H1 (cell line): ENCODE data around the gene POLN. TPM values are rescaled to one million over a fixed set of nuclear protein-coding genes. Genes with fewer than 3 reads are reported as not detected.

Experiments
- CTCF ChIA-PET: fragments of 300-600 bp; sonication (Branson Sonifier 250); formaldehyde crosslinking; loops from one replicate; lab custom pipeline; 2021; ENCODE audit not compliant: partially characterized antibody; lab: Charles Lee
- POLR2A ChIA-PET: fragments of 300-600 bp; sonication (Branson Sonifier 250); formaldehyde crosslinking; loops from one replicate; lab custom pipeline; 2021; ENCODE audit warnings: inconsistent platforms; ENCODE audit not compliant: partially characterized antibody; lab: Charles Lee
- DNase-seq, 2 experiments: peaks; one replicate each; pipeline versions ENCODE4 v3.0.0 to v3.0.0-alpha.2; 2010 to 2022; ENCODE audit warnings: low spot score in 2 of 2, low read depth in 1 of 2, mixed read lengths in 1 of 2
- FAIRE-seq: peaks from 2 replicates; lab custom pipeline; 2011; peaks lifted over from hg19 to GRCh38; lab: Jason Lieb, UNC
- H2AFZ ChIP-seq: 2 replicates; pipeline ENCODE4 v1.8.1; 2012; ENCODE audit warnings: low read length, inconsistent platforms
- H2AK5ac ChIP-seq: 2 replicates; pipeline ENCODE4 v1.6.1; 2013; ENCODE audit warnings: low read depth, low read length
- H2BK120ac ChIP-seq: replicated peaks from 2 replicates; pipeline ENCODE3; 2013; ENCODE audit warnings: low read depth, low read length, inconsistent platforms
- H2BK12ac ChIP-seq: 2 replicates; pipeline ENCODE4 v1.6.1; 2013; ENCODE audit warnings: low read depth, low read length
- H2BK15ac ChIP-seq: 2 replicates; pipeline ENCODE4 v1.6.1; 2013; ENCODE audit warnings: low read length
- H2BK20ac ChIP-seq: 2 replicates; pipeline ENCODE4 v1.6.1; 2013; ENCODE audit warnings: low read length
- H2BK5ac ChIP-seq: 2 replicates; pipeline ENCODE4 v1.6.1; 2013; ENCODE audit warnings: low read depth, low read length
- H3K14ac ChIP-seq: 2 replicates; pipeline ENCODE4 v1.6.1; 2013; ENCODE audit warnings: inconsistent platforms; ENCODE audit not compliant: insufficient read length
- H3K18ac ChIP-seq: 2 replicates; pipeline ENCODE4 v1.6.1; 2013; ENCODE audit warnings: low read length; ENCODE audit errors: extremely low read depth
- H3K23ac ChIP-seq: 2 replicates; pipeline ENCODE4 v1.6.1; 2013; ENCODE audit warnings: inconsistent platforms; ENCODE audit not compliant: insufficient read length
- H3K23me2 ChIP-seq: 2 replicates; pipeline ENCODE4 v1.6.1; 2013; ENCODE audit warnings: low read depth, low read length
- H3K27ac ChIP-seq: 2 replicates; pipeline ENCODE4 v1.6.1; 2011; ENCODE audit warnings: low read depth, low read length, inconsistent platforms
- H3K27me3 ChIP-seq, 4 experiments: replicated peaks in 1 of 4; 1 replicate in 1 of 4; 2 replicates in 3 of 4; pipeline versions ENCODE4 v1.6.1 to v1.8.1; 2011 to 2013; ENCODE audit warnings: low read length in 3 of 4, mild to moderate bottlenecking in 3 of 4, inconsistent platforms in 2 of 4, mixed read lengths in 2 of 4, moderate library complexity in 1 of 4; ENCODE audit not compliant: control insufficient read depth in 3 of 4, insufficient read depth in 3 of 4; ENCODE audit errors: extremely low read depth in 1 of 4
- H3K36me3 ChIP-seq, 4 experiments: 2 replicates each; pipeline versions ENCODE4 v1.6.1 to v1.8.1; 2011 to 2013; ENCODE audit warnings: mild to moderate bottlenecking in 4 of 4, low read length in 3 of 4, moderate library complexity in 2 of 4, control low read depth in 1 of 4, inconsistent platforms in 1 of 4; ENCODE audit not compliant: insufficient read depth in 4 of 4, control insufficient read depth in 2 of 4
- H3K4ac ChIP-seq: replicated peaks from 2 replicates; pipeline ENCODE3; 2013; ENCODE audit warnings: low read length, low read depth, mixed read lengths, inconsistent platforms; ENCODE audit not compliant: insufficient read length
- H3K4me1 ChIP-seq, 4 experiments: replicated peaks in 1 of 4; 1 replicate in 1 of 4; 2 replicates in 3 of 4; pipeline versions ENCODE4 v1.6.1 to v1.8.1; 2011 to 2013; ENCODE audit warnings: low read length in 3 of 4, inconsistent platforms in 2 of 4, mixed read lengths in 1 of 4; ENCODE audit not compliant: insufficient read depth in 4 of 4, control insufficient read depth in 3 of 4
- H3K4me2 ChIP-seq, 2 experiments: 2 replicates each; pipeline versions ENCODE4 v1.6.1 to v1.8.1; 2011 to 2013; ENCODE audit warnings: low read depth in 2 of 2, low read length in 2 of 2, control low read depth in 1 of 2, inconsistent platforms in 1 of 2, mild to moderate bottlenecking in 1 of 2; ENCODE audit not compliant: insufficient read depth in 1 of 2
- H3K4me3 ChIP-seq, 4 experiments: fragments of 200-600, 300-600 bp in 1 of 4; sonication (generic), shearing (Covaris generic), sonication (Bioruptor Twin) in 1 of 4; 2 replicates each; pipeline versions ENCODE4 v1.5.1 to v1.8.1; 2011 to 2016; ENCODE audit warnings: low read length in 4 of 4, low read depth in 3 of 4, control low read depth in 2 of 4, inconsistent platforms in 2 of 4, mild to moderate bottlenecking in 2 of 4, mixed read lengths in 1 of 4, moderate library complexity in 1 of 4; ENCODE audit not compliant: insufficient read depth in 2 of 4; ENCODE audit errors: extremely low read depth in 1 of 4
- H3K56ac ChIP-seq: replicated peaks from 2 replicates; pipeline ENCODE3; 2013; ENCODE audit warnings: low read depth, mild to moderate bottlenecking, mixed read lengths, low read length, inconsistent platforms; ENCODE audit not compliant: insufficient read length
- H3K79me1 ChIP-seq: 2 replicates; pipeline ENCODE4 v1.6.1; 2013; ENCODE audit warnings: low read depth, low read length, control low read depth
- H3K79me2 ChIP-seq, 2 experiments: 2 replicates each; pipeline versions ENCODE4 v1.6.1 to v1.8.1; 2012 to 2013; ENCODE audit warnings: low read length in 2 of 2, mild to moderate bottlenecking in 2 of 2, inconsistent platforms in 1 of 2; ENCODE audit not compliant: insufficient read depth in 2 of 2, control insufficient read depth in 1 of 2
- H3K9ac ChIP-seq, 4 experiments: replicated peaks in 1 of 4; 1 replicate in 1 of 4; 2 replicates in 3 of 4; pipeline versions ENCODE4 v1.6.1 to v1.8.1; 2011 to 2013; ENCODE audit warnings: low read depth in 3 of 4, low read length in 3 of 4, control low read depth in 2 of 4, mild to moderate bottlenecking in 2 of 4, moderate library complexity in 2 of 4, inconsistent platforms in 1 of 4; ENCODE audit errors: extremely low read depth in 1 of 4
- H3K9me3 ChIP-seq, 2 experiments: 2 replicates each; pipeline versions ENCODE4 v1.6.1 to v1.8.1; 2012 to 2013; ENCODE audit warnings: mild to moderate bottlenecking in 2 of 2, moderate library complexity in 2 of 2, control low read depth in 1 of 2, inconsistent platforms in 1 of 2, low read depth in 1 of 2, low read length in 1 of 2, mixed read lengths in 1 of 2; ENCODE audit not compliant: insufficient read depth in 2 of 2
- H4K20me1 ChIP-seq, 2 experiments: replicated peaks in 1 of 2; 2 replicates each; pipeline versions ENCODE3 to v1.8.1; 2011 to 2013; ENCODE audit warnings: inconsistent platforms in 2 of 2, low read length in 2 of 2, mild to moderate bottlenecking in 1 of 2; ENCODE audit not compliant: insufficient read depth in 2 of 2, control insufficient read depth in 1 of 2
- H4K5ac ChIP-seq: 2 replicates; pipeline ENCODE4 v1.6.1; 2013; ENCODE audit warnings: low read length, low read depth, mixed read lengths, inconsistent platforms; ENCODE audit not compliant: insufficient read length
- H4K8ac ChIP-seq: 2 replicates; pipeline ENCODE4 v1.8.0; 2013; ENCODE audit warnings: mild to moderate bottlenecking, moderate library complexity, low read length, inconsistent platforms; ENCODE audit not compliant: insufficient read depth; ENCODE audit errors: extremely low read depth
- H4K91ac ChIP-seq: replicated peaks from 2 replicates; pipeline ENCODE3; 2013; ENCODE audit warnings: low read length, mixed read lengths, inconsistent platforms; ENCODE audit not compliant: insufficient read length
- E2F6 ChIP-seq: IDR thresholded peaks from 2 replicates; pipeline ENCODE4 v1.6.1; 2012; ENCODE audit warnings: inconsistent platforms
- EP300 ChIP-seq, 2 experiments: IDR thresholded peaks; 1 replicate in 1 of 2; 2 replicates in 1 of 2; pipeline ENCODE4 v1.6.1; 2011 to 2012; ENCODE audit warnings: low read depth in 2 of 2, low read length in 2 of 2, mild to moderate bottlenecking in 2 of 2, borderline replicate concordance in 1 of 2, inconsistent platforms in 1 of 2, moderate library complexity in 1 of 2
- HDAC6 ChIP-seq: IDR thresholded peaks from one replicate; pipeline ENCODE4 v1.7.1; 2012; ENCODE audit warnings: low read depth, mild to moderate bottlenecking, inconsistent platforms, low read length, moderate library complexity
- JUND ChIP-seq: IDR thresholded peaks from 2 replicates; pipeline ENCODE4 v1.6.1; 2011; ENCODE audit warnings: mild to moderate bottlenecking, improper control_type of control experiment, low read length
- KDM1A ChIP-seq: fragments of 200-600, 300-600 bp; sonication (generic); IDR thresholded peaks from 2 replicates; pipeline ENCODE4 v1.7.1; 2016; ENCODE audit warnings: mild to moderate bottlenecking, low read length, borderline replicate concordance
- KDM4A ChIP-seq: IDR thresholded peaks from one replicate; pipeline ENCODE4 v1.7.1; 2012; ENCODE audit warnings: low read depth, mild to moderate bottlenecking, moderate library complexity, low read length, inconsistent platforms; ENCODE audit not compliant: severe bottlenecking
- POLR2A ChIP-seq, 2 experiments: IDR thresholded peaks; 1 replicate in 1 of 2; 2 replicates in 1 of 2; pipeline ENCODE4 v1.6.1; 2011; ENCODE audit warnings: low read depth in 2 of 2, low read length in 2 of 2, mild to moderate bottlenecking in 2 of 2; ENCODE audit errors: control extremely low read depth in 1 of 2
- POU5F1 ChIP-seq: IDR thresholded peaks from 2 replicates; pipeline ENCODE4 v1.6.1; 2011; ENCODE audit warnings: low read depth, mild to moderate bottlenecking, low read length, moderate library complexity
- RFX5 ChIP-seq: IDR thresholded peaks from 2 replicates; pipeline ENCODE4 v1.6.1; 2011; ENCODE audit warnings: low read depth, low read length, improper control_type of control experiment, borderline replicate concordance
- SIX5 ChIP-seq: IDR thresholded peaks from 2 replicates; pipeline ENCODE4 v1.6.1; 2011; ENCODE audit warnings: mild to moderate bottlenecking, low read depth, low read length
- SP1 ChIP-seq: IDR thresholded peaks from 2 replicates; pipeline ENCODE4 v1.6.1; 2011; ENCODE audit warnings: low read depth, low read length
- TAF1 ChIP-seq: IDR thresholded peaks from 2 replicates; pipeline ENCODE4 v1.6.1; 2011; ENCODE audit warnings: mild to moderate bottlenecking, low read depth, low read length
- ZNF274 ChIP-seq: IDR thresholded peaks from 2 replicates; pipeline ENCODE4 v1.7.0; 2012; ENCODE audit warnings: low read length, borderline replicate concordance; ENCODE audit errors: extremely low read depth
- WGBS, 2 experiments: shearing (Covaris generic) in 1 of 2; methylation state at CpG; one replicate each; pipeline versions ENCODE4 v1.1.6 to v1.1.7; 2013 to 2015; ENCODE audit warnings: low lambda C conversion rate in 2 of 2, mixed read lengths in 2 of 2, inconsistent platforms in 1 of 2, low coverage in 1 of 2, missing lambda C conversion rate in 1 of 2; ENCODE audit not compliant: insufficient replicate concordance in 2 of 2, insufficient coverage in 1 of 2, insufficient read length in 1 of 2; ENCODE audit errors: extremely low coverage in 1 of 2, missing lambda C conversion rate in 1 of 2; 5-methylcytosine and 5-hydroxymethylcytosine counted together
- polyA plus RNA-seq, 7 experiments: library from polyadenylated mRNA; depleted of rRNA in 3 of 7; stranded (reverse) in 5 of 7; unstranded in 2 of 7; fragments of >200 nt in 5 of 7; fragments of 200-250 nt in 2 of 7; gene quantifications; 1 replicate in 5 of 7; 2 replicates in 1 of 7; 4 replicates in 1 of 7; pipeline versions ENCODE4 v1.2.1 to v1.2.3, GENCODE V29; 2011 to 2013; ENCODE audit warnings: missing spikeins in 2 of 7, mixed read lengths in 2 of 7
- total RNA-seq: library from RNA; stranded (reverse); fragmentation: NEBNext Ultra II Directional; extraction: Animal tissue kit (Norgen Biotek cat#: 25700); gene quantifications from 2 replicates; pipeline ENCODE4 v1.2.1, GENCODE V29; 2021

The POLN gene
- total and polyA plus RNA-seq, 2 of the 8 experiments (the other 6 are each of a cell fraction or from before 2014, with no cell fraction given): 0.98 to 1.5 TPM

- TF ChIP-seq JUND: no peak
- no peak for TF ChIP-seq E2F6
- no peak for TF ChIP-seq SIX5
- no peak for TF ChIP-seq KDM1A
- no peak for TF ChIP-seq EP300 (IDR thresholded peaks at IDR 0.05; ENCODE audit: borderline replicate concordance in 1 of 2, low read depth in 2 of 2, low read length in 2 of 2)
- TF ChIP-seq TAF1: no peak
- TF ChIP-seq ZNF274: no peak
- no peak for TF ChIP-seq POLR2A (IDR thresholded peaks at IDR 0.05; ENCODE audit: control extremely low read depth in 1 of 2, low read depth in 2 of 2, low read length in 2 of 2)
- no peak for TF ChIP-seq RFX5
- TF ChIP-seq POU5F1: no peak
- no peak for TF ChIP-seq KDM4A
- TF ChIP-seq HDAC6: no peak
- TF ChIP-seq SP1: no peak
- no peak overlapping the region for H2BK5ac ChIP-seq
Observed at GRCh38 chr4:2270341-2271165, 28.6 kb upstream of the POLN start.

More at GRCh38 chr4:2270341-2271165, 28.6 kb upstream of the POLN start:
- H3K36me3 ChIP-seq: no peaks in the 10 kb centered on the region
- H4K91ac ChIP-seq: peak overlapping the region; percentile 8
- no peak overlapping the region for H3K9ac ChIP-seq
- DNase-seq: no peak
- H3K27me3 ChIP-seq: no peaks in the 10 kb centered on the region
- no peaks in the 10 kb centered on the region for H3K79me2 ChIP-seq
- no peak overlapping the region for H3K56ac ChIP-seq
- no peak overlapping the region for H2BK120ac ChIP-seq
- no peak overlapping the region for H2AK5ac ChIP-seq
- H3K18ac ChIP-seq: no peak overlapping the region
- no peak overlapping the region for H2AFZ ChIP-seq
- no peak overlapping the region for H2BK15ac ChIP-seq
- no peak overlapping the region for H3K14ac ChIP-seq
- peaks cover 0 to 10% (median 7%) of the 10 kb centered on the region in 4 experiments; a peak in 5 of 7 replicates for H3K4me1 ChIP-seq
- peaks cover 0 to 1% of the 10 kb centered on the region in 2 experiments for H4K20me1 ChIP-seq
- FAIRE-seq: no peak
- peak overlapping the region; percentile 78 for H3K4ac ChIP-seq
- H3K4me3 ChIP-seq: no peak overlapping the region
- H2BK12ac ChIP-seq: no peak overlapping the region
- H3K4me2 ChIP-seq: no peak overlapping the region
- WGBS, 2 experiments: 82% methylated on average over 19 of the region's 34 CpGs; no CpG with 5 or more reads in 1 of the 2 experiments
- ChIA-PET POLR2A (no interaction called here), CTCF (interaction anchor here (1.1 to 1.8 kb wide), 3 partner anchors 18 to 26 kb away, joined by 3 to 6 read pairs (median 3); no protein-coding TSS in a partner anchor)
- no peak overlapping the region for H4K5ac ChIP-seq
- H3K79me1 ChIP-seq: no peaks in the 10 kb centered on the region
- no peak overlapping the region for H2BK20ac ChIP-seq
- no peak overlapping the region for H4K8ac ChIP-seq
- no peak overlapping the region for H3K23ac ChIP-seq
- H3K23me2 ChIP-seq: no peaks in the 10 kb centered on the region
- no peak overlapping the region for H3K27ac ChIP-seq
- no peaks in the 10 kb centered on the region for H3K9me3 ChIP-seq
